OCI-LY7 (cell line): ENCODE results near the gene PRRG3. TPM values are rescaled to one million over a fixed set of nuclear protein-coding genes. Genes with fewer than 3 reads are reported as not detected.

Source experiments
- BruUV-seq: library from RNA; stranded (reverse); fragments of 400-500 nt; replicated peaks from 2 replicates; lab custom pipeline; 2021; lab: Mats Ljungman, UMichigan
- CTCF ChIA-PET: fragments of 300-600 bp; sonication (Branson Sonifier 250); formaldehyde crosslinking; loops from one replicate; lab custom pipeline; 2022; ENCODE audit warnings: antibody characterized with exemption; ENCODE audit not compliant: unreplicated experiment; lab: Charles Lee
- POLR2A ChIA-PET: fragments of 300-600 bp; sonication (Branson Sonifier 250); formaldehyde crosslinking; loops from one replicate; lab custom pipeline; 2022; ENCODE audit warnings: antibody characterized with exemption; lab: Charles Lee
- DNase-seq: peaks from one replicate; pipeline ENCODE4 v3.0.0-alpha.2; 2015; ENCODE audit warnings: low spot score
- H2AFZ ChIP-seq: fragments of 200-600 bp; sonication (generic), shearing (Covaris generic); 2 replicates; pipeline ENCODE4 v1.6.1; 2014; ENCODE audit warnings: mild to moderate bottlenecking, antibody characterized with exemption, low read length, moderate library complexity
- H3K27ac ChIP-seq: fragments of 200-600 bp; sonication (generic); 2 replicates; pipeline ENCODE4 v1.5.1; 2014; ENCODE audit warnings: mixed run types, low read depth, mild to moderate bottlenecking, moderate library complexity, low read length, inconsistent platforms; ENCODE audit not compliant: poor library complexity, severe bottlenecking
- H3K36me3 ChIP-seq: fragments of 200-600 bp; sonication (generic); 2 replicates; pipeline ENCODE4 v1.6.1; 2014; ENCODE audit warnings: mild to moderate bottlenecking, antibody characterized with exemption, low read length, moderate library complexity, mixed read lengths; ENCODE audit not compliant: insufficient read depth
- H3K4me1 ChIP-seq: fragments of 200-600 bp; sonication (generic); 2 replicates; pipeline ENCODE4 v1.5.1; 2014; ENCODE audit warnings: mild to moderate bottlenecking, low read length; ENCODE audit not compliant: insufficient read depth, poor library complexity, severe bottlenecking
- H3K4me2 ChIP-seq: fragments of 200-600 bp; sonication (generic); 2 replicates; pipeline ENCODE4 v1.6.1; 2014; ENCODE audit warnings: mild to moderate bottlenecking, low read length
- H3K4me3 ChIP-seq: fragments of 200-600 bp; sonication (generic); 2 replicates; pipeline ENCODE4 v1.5.1; 2014; ENCODE audit warnings: mild to moderate bottlenecking, low read depth, low read length; ENCODE audit not compliant: poor library complexity, severe bottlenecking
- H3K79me2 ChIP-seq: fragments of 200-600 bp; sonication (generic); 2 replicates; pipeline ENCODE4 v1.6.1; 2016; ENCODE audit warnings: low read depth, mild to moderate bottlenecking, low read length, moderate library complexity, mixed read lengths; ENCODE audit not compliant: insufficient read depth
- H3K9me2 ChIP-seq: fragments of 200-600 bp; sonication (generic); 2 replicates; pipeline ENCODE4 v1.6.1; 2016; ENCODE audit warnings: mild to moderate bottlenecking, low read length, mixed read lengths; ENCODE audit not compliant: insufficient read depth
- H3K9me3 ChIP-seq: fragments of 200-600 bp; sonication (generic); 2 replicates; pipeline ENCODE4 v1.6.1; 2014; ENCODE audit warnings: mild to moderate bottlenecking, mixed run types, low read length, mixed read lengths
- H4K20me1 ChIP-seq: fragments of 200-600 bp; sonication (generic); 2 replicates; pipeline ENCODE4 v1.6.1; 2014; ENCODE audit warnings: mild to moderate bottlenecking, antibody characterized with exemption, low read length, moderate library complexity, mixed read lengths; ENCODE audit not compliant: insufficient read depth
- EZH2phosphoT487 ChIP-seq: fragments of 200-600 bp; sonication (generic); IDR thresholded peaks from 2 replicates; pipeline ENCODE4 v1.6.1; 2018; ENCODE audit warnings: low read depth, borderline replicate concordance, mild to moderate bottlenecking, mixed run types, antibody characterized with exemption, low read length, moderate library complexity, mixed read lengths
- intact Hi-C: fragments of 100-400 bp; cut with micrococcal nuclease; formaldehyde crosslinking; loops from one replicate; pipeline ENCODE4 v1.10.0; 2022; ENCODE audit not compliant: unreplicated experiment
- total RNA-seq, 2 experiments: library from RNA; depleted of rRNA in 1 of 2; stranded (reverse); fragments of >200 nt in 1 of 2; shearing (Covaris generic) in 1 of 2; gene quantifications; 2 replicates each; pipeline ENCODE4 v1.2.3, GENCODE V29; 2014 to 2022
- TF ChIP-seq, protein P1 (sequence below): fragments of 200-600 bp; sonication (generic); conservative IDR thresholded peaks from 2 replicates; pipeline ENCODE4 v1.5.1; 2014; ENCODE audit warnings: mild to moderate bottlenecking, antibody characterized with exemption, low read length, moderate library complexity, mixed read lengths

PRRG3 gene
- total RNA-seq, 2 experiments from 2014 or later: not detected

DNA sequence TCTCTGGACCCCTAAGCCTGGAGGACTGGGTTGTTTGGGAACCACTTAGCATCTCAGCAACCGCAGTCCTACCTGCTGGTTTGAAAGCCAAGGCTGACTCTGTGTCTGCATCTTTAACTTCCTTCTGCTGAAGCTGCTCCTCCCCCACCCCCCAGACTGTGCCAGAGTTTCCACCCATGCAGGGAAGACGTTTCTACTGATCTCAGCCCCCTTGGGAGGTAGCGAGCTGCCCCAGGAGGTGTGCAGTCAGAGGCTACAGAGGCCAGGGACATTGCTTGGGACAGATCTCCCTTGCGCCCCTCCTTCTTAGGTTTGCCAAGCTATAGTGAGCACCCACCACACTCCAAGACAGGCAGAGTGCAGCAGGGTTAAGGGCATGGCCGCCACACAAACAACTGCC is 15.9 kb downstream of the PRRG3 start:
- no TSS peak for BruUV-seq
- no peaks in the 10 kb centered on the region for H3K36me3 ChIP-seq
- ChIA-PET POLR2A (no interaction called here), CTCF (no interaction called here)
- no peak for DNase-seq
- H3K27ac ChIP-seq: no peak overlapping the region
- H3K9me2 ChIP-seq: no peaks in the 10 kb centered on the region
- no peak overlapping the region for H3K4me3 ChIP-seq
- H3K9me3 ChIP-seq: no peaks in the 10 kb centered on the region
- H3K79me2 ChIP-seq: no peaks in the 10 kb centered on the region
- H2AFZ ChIP-seq: no peak overlapping the region
- H3K4me2 ChIP-seq: no peak overlapping the region
- H4K20me1 ChIP-seq: no peaks in the 10 kb centered on the region
- no peak for TF ChIP-seq EZH2phosphoT487
- TF ChIP-seq, protein P1, sequence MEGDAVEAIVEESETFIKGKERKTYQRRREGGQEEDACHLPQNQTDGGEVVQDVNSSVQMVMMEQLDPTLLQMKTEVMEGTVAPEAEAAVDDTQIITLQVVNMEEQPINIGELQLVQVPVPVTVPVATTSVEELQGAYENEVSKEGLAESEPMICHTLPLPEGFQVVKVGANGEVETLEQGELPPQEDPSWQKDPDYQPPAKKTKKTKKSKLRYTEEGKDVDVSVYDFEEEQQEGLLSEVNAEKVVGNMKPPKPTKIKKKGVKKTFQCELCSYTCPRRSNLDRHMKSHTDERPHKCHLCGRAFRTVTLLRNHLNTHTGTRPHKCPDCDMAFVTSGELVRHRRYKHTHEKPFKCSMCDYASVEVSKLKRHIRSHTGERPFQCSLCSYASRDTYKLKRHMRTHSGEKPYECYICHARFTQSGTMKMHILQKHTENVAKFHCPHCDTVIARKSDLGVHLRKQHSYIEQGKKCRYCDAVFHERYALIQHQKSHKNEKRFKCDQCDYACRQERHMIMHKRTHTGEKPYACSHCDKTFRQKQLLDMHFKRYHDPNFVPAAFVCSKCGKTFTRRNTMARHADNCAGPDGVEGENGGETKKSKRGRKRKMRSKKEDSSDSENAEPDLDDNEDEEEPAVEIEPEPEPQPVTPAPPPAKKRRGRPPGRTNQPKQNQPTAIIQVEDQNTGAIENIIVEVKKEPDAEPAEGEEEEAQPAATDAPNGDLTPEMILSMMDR: no peak
- intact Hi-C loops: no loop called here
- H3K4me1 ChIP-seq: no peaks in the 10 kb centered on the region

DNA sequence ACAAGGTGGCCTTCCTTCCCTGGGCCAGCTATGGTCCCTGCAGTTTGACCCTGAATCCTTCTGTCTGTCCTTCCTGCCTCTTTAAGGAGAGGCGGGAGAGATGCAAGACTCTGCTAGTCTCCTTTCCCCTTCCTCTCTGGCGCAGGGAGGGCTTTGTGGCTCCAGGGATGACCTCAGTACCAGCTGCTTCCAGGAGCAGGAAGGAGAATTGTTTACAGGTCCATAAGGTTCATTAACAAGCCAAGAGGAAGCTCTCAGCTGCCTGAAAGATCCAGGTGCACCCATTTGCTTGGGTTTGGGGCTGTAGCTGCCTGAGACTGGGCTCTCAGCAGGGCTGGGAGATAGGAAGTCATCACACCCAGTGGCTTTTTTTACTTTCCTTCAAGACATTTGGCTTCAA is 16.5 kb downstream of the PRRG3 start:
- Histone ChIP-seq H3K27ac (no peak overlapping the region), H3K4me2 (no peak overlapping the region), H3K4me1 (no peaks in the 10 kb centered on the region), H3K4me3 (no peak overlapping the region), H3K9me2 (no peaks in the 10 kb centered on the region), H2AFZ (no peak overlapping the region), H3K36me3 (no peaks in the 10 kb centered on the region), H3K9me3 (no peaks in the 10 kb centered on the region), H3K79me2 (no peaks in the 10 kb centered on the region), H4K20me1 (no peaks in the 10 kb centered on the region)
- intact Hi-C loops: no loop called here
- CTCF ChIA-PET: no interaction called here
- BruUV-seq: no TSS peak
- POLR2A ChIA-PET: no interaction called here
- no peak for DNase-seq
- TF ChIP-seq EZH2phosphoT487: no peak
- TF ChIP-seq, protein P1: no peak

DNA sequence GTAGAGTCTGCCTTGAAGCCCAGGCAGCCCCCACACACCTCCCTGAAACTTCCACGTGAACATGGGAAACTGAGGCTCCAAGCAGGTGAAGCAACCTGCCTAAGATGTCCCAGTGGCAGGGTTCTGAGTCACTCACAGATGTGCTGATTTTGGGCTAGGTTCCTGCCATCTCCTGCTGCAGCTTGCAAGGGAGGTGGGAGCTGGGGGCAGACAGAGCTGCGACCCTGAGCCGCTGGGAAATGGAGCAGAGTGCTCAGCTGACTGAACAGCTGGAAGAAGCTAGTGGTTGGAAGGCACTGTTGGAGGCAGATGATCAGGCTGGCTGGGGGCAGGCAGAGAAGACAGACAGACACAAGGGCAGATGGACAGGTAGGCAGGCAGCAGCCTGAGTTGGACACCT is 17.0 kb downstream of the PRRG3 start:
- H3K27ac ChIP-seq: no peak overlapping the region
- H3K36me3 ChIP-seq: no peaks in the 10 kb centered on the region
- H3K4me1 ChIP-seq: no peaks in the 10 kb centered on the region
- CTCF ChIA-PET: no interaction called here
- no peaks in the 10 kb centered on the region for H3K9me3 ChIP-seq
- H3K4me2 ChIP-seq: no peak overlapping the region
- H4K20me1 ChIP-seq: no peaks in the 10 kb centered on the region
- no peak for DNase-seq
- no peak overlapping the region for H3K4me3 ChIP-seq
- TF ChIP-seq EZH2phosphoT487: no peak
- TF ChIP-seq, protein P1: no peak
- H2AFZ ChIP-seq: no peak overlapping the region
- H3K9me2 ChIP-seq: no peaks in the 10 kb centered on the region
- intact Hi-C loops: no loop called here
- no TSS peak for BruUV-seq
- no peaks in the 10 kb centered on the region for H3K79me2 ChIP-seq
- POLR2A ChIA-PET: no interaction called here
